ENCODE measurements around the gene GPRIN1. TPM values are rescaled to one million over a fixed set of nuclear protein-coding genes. Genes with fewer than 3 reads are reported as not detected.

Gene GPRIN1
- total and polyA plus RNA-seq, 2 of the 4 experiments (the other 2 are of a cell fraction): 3.0 to 4.7 TPM

DNA sequence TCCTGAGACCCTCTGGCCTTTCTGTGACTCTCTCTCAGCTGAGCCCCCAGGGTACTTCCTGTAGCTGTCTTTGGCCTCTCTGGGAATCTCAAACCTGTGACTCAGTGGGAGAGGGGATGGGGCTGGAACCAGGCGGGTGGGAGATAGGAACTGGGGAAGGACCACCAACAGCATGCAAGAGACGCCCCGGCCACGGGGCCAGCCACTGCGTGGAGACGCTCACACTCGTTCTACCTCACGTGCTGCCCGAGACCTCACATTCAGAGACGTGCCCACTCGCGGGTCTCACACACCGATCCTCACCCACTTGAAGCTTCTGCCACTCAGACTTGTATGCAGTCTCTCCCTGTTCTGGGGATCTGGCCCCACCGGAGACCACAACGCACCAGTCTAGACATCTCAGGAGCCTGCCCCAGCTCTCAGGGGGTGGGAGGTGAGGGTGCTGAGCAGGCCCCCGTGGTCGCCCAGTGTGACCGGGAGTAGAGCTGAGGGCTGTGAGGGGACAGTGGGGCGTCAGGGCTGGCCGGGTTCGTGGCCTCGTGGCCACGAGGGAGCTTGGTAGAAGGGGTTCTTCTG, 13.8 kb downstream of the GPRIN1 start:
- no peaks in the 10 kb centered on the region for H3K9me3 ChIP-seq (ENCODE audit: control insufficient read depth, insufficient read depth, low read length)
- no peaks in the 10 kb centered on the region for H3K27me3 ChIP-seq (ENCODE audit: control insufficient read depth, insufficient read depth, low read length)
- in situ Hi-C loops (cut with MboI; ENCODE audit: low sequenced_read_pairs): no loop called here
- no peak overlapping the region for H2AFZ ChIP-seq (replicated peaks; ENCODE audit: low read length, poor library complexity)
- H2BK120ac ChIP-seq (ENCODE audit: low read depth, low read length): no peak overlapping the region
- dilution Hi-C loops (cut with HindIII; ENCODE audit: low sequenced_read_pairs, unreplicated experiment): no loop called here
- no peak for TF ChIP-seq MXI1 (IDR thresholded peaks at IDR 0.05; ENCODE audit: borderline replicate concordance, low read depth, low read length)
- no peak for TF ChIP-seq BHLHE40 (IDR thresholded peaks at IDR 0.05; ENCODE audit: low read depth, low read length)
- no peak for TF ChIP-seq MAFK (IDR thresholded peaks at IDR 0.05; ENCODE audit: low read depth, low read length)
- TF ChIP-seq NFE2L2 (IDR thresholded peaks at IDR 0.05; ENCODE audit: low read depth, low read length): no peak
- TF ChIP-seq FOS (IDR thresholded peaks at IDR 0.05; ENCODE audit: low read depth, low read length): no peak
- TF ChIP-seq, protein P1, sequence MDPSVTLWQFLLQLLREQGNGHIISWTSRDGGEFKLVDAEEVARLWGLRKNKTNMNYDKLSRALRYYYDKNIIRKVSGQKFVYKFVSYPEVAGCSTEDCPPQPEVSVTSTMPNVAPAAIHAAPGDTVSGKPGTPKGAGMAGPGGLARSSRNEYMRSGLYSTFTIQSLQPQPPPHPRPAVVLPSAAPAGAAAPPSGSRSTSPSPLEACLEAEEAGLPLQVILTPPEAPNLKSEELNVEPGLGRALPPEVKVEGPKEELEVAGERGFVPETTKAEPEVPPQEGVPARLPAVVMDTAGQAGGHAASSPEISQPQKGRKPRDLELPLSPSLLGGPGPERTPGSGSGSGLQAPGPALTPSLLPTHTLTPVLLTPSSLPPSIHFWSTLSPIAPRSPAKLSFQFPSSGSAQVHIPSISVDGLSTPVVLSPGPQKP (IDR thresholded peaks at IDR 0.05; ENCODE audit: borderline replicate concordance, low read depth, low read length): no peak
- no peak for TF ChIP-seq SMC3 (IDR thresholded peaks at IDR 0.05; ENCODE audit: low read depth, low read length)
- TF ChIP-seq MAZ (IDR thresholded peaks at IDR 0.05; ENCODE audit: borderline replicate concordance, low read depth, low read length): no peak
- no peak for TF ChIP-seq RAD21 (IDR thresholded peaks at IDR 0.05; ENCODE audit: low read length)
- no peak for TF ChIP-seq CEBPB (IDR thresholded peaks at IDR 0.05; ENCODE audit: low read depth, low read length)
- no peak for TF ChIP-seq CHD1 (IDR thresholded peaks at IDR 0.05; ENCODE audit: low read depth, low read length)
- TF ChIP-seq, protein P2, sequence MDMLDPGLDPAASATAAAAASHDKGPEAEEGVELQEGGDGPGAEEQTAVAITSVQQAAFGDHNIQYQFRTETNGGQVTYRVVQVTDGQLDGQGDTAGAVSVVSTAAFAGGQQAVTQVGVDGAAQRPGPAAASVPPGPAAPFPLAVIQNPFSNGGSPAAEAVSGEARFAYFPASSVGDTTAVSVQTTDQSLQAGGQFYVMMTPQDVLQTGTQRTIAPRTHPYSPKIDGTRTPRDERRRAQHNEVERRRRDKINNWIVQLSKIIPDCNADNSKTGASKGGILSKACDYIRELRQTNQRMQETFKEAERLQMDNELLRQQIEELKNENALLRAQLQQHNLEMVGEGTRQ (IDR thresholded peaks at IDR 0.05; ENCODE audit: low read depth, low read length): no peak
- TF ChIP-seq, protein P3, sequence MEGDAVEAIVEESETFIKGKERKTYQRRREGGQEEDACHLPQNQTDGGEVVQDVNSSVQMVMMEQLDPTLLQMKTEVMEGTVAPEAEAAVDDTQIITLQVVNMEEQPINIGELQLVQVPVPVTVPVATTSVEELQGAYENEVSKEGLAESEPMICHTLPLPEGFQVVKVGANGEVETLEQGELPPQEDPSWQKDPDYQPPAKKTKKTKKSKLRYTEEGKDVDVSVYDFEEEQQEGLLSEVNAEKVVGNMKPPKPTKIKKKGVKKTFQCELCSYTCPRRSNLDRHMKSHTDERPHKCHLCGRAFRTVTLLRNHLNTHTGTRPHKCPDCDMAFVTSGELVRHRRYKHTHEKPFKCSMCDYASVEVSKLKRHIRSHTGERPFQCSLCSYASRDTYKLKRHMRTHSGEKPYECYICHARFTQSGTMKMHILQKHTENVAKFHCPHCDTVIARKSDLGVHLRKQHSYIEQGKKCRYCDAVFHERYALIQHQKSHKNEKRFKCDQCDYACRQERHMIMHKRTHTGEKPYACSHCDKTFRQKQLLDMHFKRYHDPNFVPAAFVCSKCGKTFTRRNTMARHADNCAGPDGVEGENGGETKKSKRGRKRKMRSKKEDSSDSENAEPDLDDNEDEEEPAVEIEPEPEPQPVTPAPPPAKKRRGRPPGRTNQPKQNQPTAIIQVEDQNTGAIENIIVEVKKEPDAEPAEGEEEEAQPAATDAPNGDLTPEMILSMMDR (conservative IDR thresholded peaks at IDR 0.05; ENCODE audit: low read depth, low read length): no peak
- no peak for TF ChIP-seq RCOR1 (IDR thresholded peaks at IDR 0.05; ENCODE audit: insufficient replicate concordance, low read length)
- TF ChIP-seq POLR2A (IDR thresholded peaks at IDR 0.05; ENCODE audit: low read depth, low read length): no peak
- no peak for TF ChIP-seq RFX5 (IDR thresholded peaks at IDR 0.05; ENCODE audit: low read depth, low read length)
- H3K4me2 ChIP-seq (ENCODE audit: low read depth, low read length): no peak overlapping the region
- H2AK9ac ChIP-seq (replicated peaks; ENCODE audit: low read depth, low read length, poor library complexity): no peak overlapping the region
- no peak overlapping the region for H3K18ac ChIP-seq (ENCODE audit: low read depth, low read length)
- CTCF ChIA-PET: no interaction called here
- no peaks in the 10 kb centered on the region for H4K20me1 ChIP-seq (ENCODE audit: insufficient read depth, low read length)
- H2BK20ac ChIP-seq (ENCODE audit: low read depth, low read length): no peak overlapping the region
- H3K27ac ChIP-seq (ENCODE audit: insufficient read depth, low read length): no peak overlapping the region
- ATAC-seq (ENCODE audit: low read depth) (no peak), DNase-seq (no peak)
- intact Hi-C loops (cut with micrococcal nuclease): no loop called here
- no peak overlapping the region for H4K8ac ChIP-seq (ENCODE audit: low read depth in 2 of 2, low read length in 2 of 2)
- no peak overlapping the region for H3K9ac ChIP-seq (ENCODE audit: low read depth, low read length)
- no peak overlapping the region for H2AK5ac ChIP-seq (ENCODE audit: low read depth, low read length)
- no peak overlapping the region for H2BK5ac ChIP-seq (ENCODE audit: low read depth, low read length, poor library complexity, severe bottlenecking)
- no TSS peak for BruUV-seq (replicated peaks)
- no peaks in the 10 kb centered on the region; the same call in 1 of the 2 replicates for H3K36me3 ChIP-seq (ENCODE audit: control insufficient read depth, insufficient read depth, low read length)
- no peak overlapping the region for H3K14ac ChIP-seq (replicated peaks; ENCODE audit: low read depth, low read length)
- no peaks in the 10 kb centered on the region for H3K4me1 ChIP-seq (ENCODE audit: control insufficient read depth, insufficient read depth, low read length)
- no peak overlapping the region for H4K91ac ChIP-seq (ENCODE audit: insufficient read depth, low read depth, low read length)
- H3K79me1 ChIP-seq (ENCODE audit: low read depth in 1 of 2, low read length in 2 of 2): no peaks in the 10 kb centered on the region
- no peak overlapping the region for H3K56ac ChIP-seq (ENCODE audit: extremely low read depth, insufficient read depth, low read length)
- no peaks in the 10 kb centered on the region for H3K9me1 ChIP-seq (ENCODE audit: insufficient read depth, low read length)
- no peak overlapping the region for H3K4me3 ChIP-seq (ENCODE audit: insufficient read depth, low read depth, low read length)
- no peak overlapping the region for H3K4ac ChIP-seq (ENCODE audit: low read depth, low read length)
- H4K5ac ChIP-seq (ENCODE audit: low read depth, low read length): no peak overlapping the region
- H3K23ac ChIP-seq (ENCODE audit: low read depth, low read length): no peak overlapping the region
- no peak overlapping the region for H2BK15ac ChIP-seq (ENCODE audit: low read depth, low read length)
- WGBS, 2 experiments (ENCODE audit: extremely low coverage in 2 of 2, insufficient read length in 1 of 2): 100% methylated on average over 7 of the region's 23 CpGs; no CpG with 5 or more reads in 1 of the 2 experiments
- POLR2A ChIA-PET (ENCODE audit: unreplicated experiment): no interaction called here

Measured in IMR-90 (cell line).